Right ventricle myocardium inferior (tissue), 1 donor: Measurements from ENCODE around the gene RPL10. TPM values are rescaled to one million over a fixed set of nuclear protein-coding genes. Genes with fewer than 3 reads are reported as not detected.

Experiments
- ATAC-seq: fragments of 200-7000 bp; cut with Tn5 transposase; one replicate; pipeline ENCODE4 v1.9.1; 2020; ENCODE audit warnings: mild to moderate bottlenecking, moderate library complexity
- DNase-seq: peaks from one replicate; pipeline ENCODE4 v3.0.0; 2021; ENCODE audit errors: missing footprints
- intact Hi-C: fragments of 100-400 bp; cut with DNase I; formaldehyde crosslinking; loops from one replicate; pipeline ENCODE4 v1.11.0; 2022
- total RNA-seq: library from RNA; stranded (reverse); fragmentation: NEBNext Ultra II Directional; extraction: Animal tissue kit (Norgen Biotek cat#: 25700); gene quantifications from one replicate; pipeline ENCODE4 v1.2.1, GENCODE V29; 2021
- donor health status: DM: no; HTN: yes; CAD: no; lungs with severe emphysema.

RPL10 gene
- total RNA-seq, 1 donor from 2014 or later, result 2,181 TPM

- peak; percentile 18 for ATAC-seq
- intact Hi-C loops, result loop anchor here (2.0 kb wide), 1 partner anchor 18 kb away; no protein-coding TSS in a partner anchor
- no peak for DNase-seq
Measured at GRCh38 chrX:154412468-154412867, 14.3 kb downstream of the RPL10 start.

- DNase-seq (no peak), ATAC-seq (no peak)
- intact Hi-C loops, result loop anchor here (2.0 kb wide), 1 partner anchor 18 kb away; no protein-coding TSS in a partner anchor
Measured at GRCh38 chrX:154413142-154413541, 15.0 kb downstream of the RPL10 start.

- DNase-seq (no peak), ATAC-seq (no peak)
- intact Hi-C loops, result no loop called here
Measured at GRCh38 chrX:154417157-154417556, 19.0 kb downstream of the RPL10 start.

GRCh38 chrX:154419189-154419588 is 21.0 kb downstream of the RPL10 start:
- DNase-seq (no peak), ATAC-seq (no peak)
- intact Hi-C loops, result no loop called here

GRCh38 chrX:154419688-154420401 is 21.7 kb downstream of the RPL10 start:
- DNase-seq (no peak), ATAC-seq (peak; percentile 94)
- intact Hi-C loops, result no loop called here

GRCh38 chrX:154420402-154420756 is 22.2 kb downstream of the RPL10 start:
- intact Hi-C loops, result no loop called here
- DNase-seq (no peak), ATAC-seq (peak; percentile 35)

- DNase-seq (no peak), ATAC-seq (no peak)
- intact Hi-C loops, result no loop called here
Measured at GRCh38 chrX:154426916-154427770, 29.0 kb downstream of the RPL10 start.

GRCh38 chrX:154428176-154429171 is 30.3 kb downstream of the RPL10 start, which contains the start of gene ATP6AP1:
Gene ATP6AP1 (plus strand): TSS chrX:154428677. CDS start chrX:154428693, 16 bp downstream.
- ATAC-seq (peak; percentile 99), DNase-seq (peak; percentile 97)
- intact Hi-C loops, result no loop called here

GRCh38 chrX:154429711-154430110 is 31.5 kb downstream of the RPL10 start:
- ATAC-seq (no peak), DNase-seq (no peak)
- intact Hi-C loops, result loop anchor here (2.0 kb wide), 1 partner anchor 17 kb away; no protein-coding TSS in a partner anchor

GRCh38 chrX:154430479-154430878 is 32.3 kb downstream of the RPL10 start:
- ATAC-seq (no peak), DNase-seq (no peak)
- intact Hi-C loops, result loop anchor here (2.0 kb wide), 1 partner anchor 18 kb away; no protein-coding TSS in a partner anchor

GRCh38 chrX:154430916-154431315 is 32.7 kb downstream of the RPL10 start:
- ATAC-seq, result no peak
- intact Hi-C loops, result loop anchor here (2.0 kb wide), 1 partner anchor 18 kb away; no protein-coding TSS in a partner anchor
- no peak for DNase-seq

- ATAC-seq, result no peak
- intact Hi-C loops, result loop anchor here (2.0 kb wide), 1 partner anchor 19 kb away; no protein-coding TSS in a partner anchor
- no peak for DNase-seq
Measured at GRCh38 chrX:154431341-154431740, 33.2 kb downstream of the RPL10 start.

- ATAC-seq, result no peak
- no peak for DNase-seq
- intact Hi-C loops, result no loop called here
Measured at GRCh38 chrX:154432210-154432609, 34.0 kb downstream of the RPL10 start.

- ATAC-seq (no peak), DNase-seq (no peak)
- intact Hi-C loops, result no loop called here
Measured at GRCh38 chrX:154433605-154434004, 35.4 kb downstream of the RPL10 start.

GRCh38 chrX:154434394-154435168 is 36.4 kb downstream of the RPL10 start:
- DNase-seq, result no peak
- ATAC-seq, result no peak
- intact Hi-C loops, result no loop called here

- intact Hi-C loops, result no loop called here
- DNase-seq, result no peak
- no peak for ATAC-seq
Measured at GRCh38 chrX:154435171-154435733, 37.1 kb downstream of the RPL10 start.

GRCh38 chrX:154436374-154436982 is 38.3 kb downstream of the RPL10 start:
- DNase-seq (no peak), ATAC-seq (peak; percentile 42)
- intact Hi-C loops, result no loop called here
